DND-41 (cell line): ENCODE results near the gene CCDC136.
A peak's percentile ranks its signal among the peaks of the same experiment; 100 is the strongest.

ENCODE experiments used
- ATAC-seq: fragments of 200-7000 bp; cut with Tn5 transposase; 3 replicates; pipeline ENCODE4 v1.9.1; 2021; ENCODE audit warnings: low read depth; ENCODE audit not compliant: insufficient read depth
- DNase-seq: peaks from one replicate; pipeline ENCODE4 v3.0.0-alpha.2; 2020
- H2AFZ ChIP-seq: 2 replicates; pipeline ENCODE4 v1.6.0; 2012; ENCODE audit warnings: low read depth, low read length
- H3K27ac ChIP-seq: 2 replicates; pipeline ENCODE4 v1.5.1; 2012; ENCODE audit warnings: low read length, inconsistent platforms
- H3K27me3 ChIP-seq: fragments of 200-600 bp; sonication (generic); 2 replicates; pipeline ENCODE4 v1.6.0; 2012; ENCODE audit warnings: low read length, mild to moderate bottlenecking, inconsistent platforms; ENCODE audit not compliant: insufficient read depth, poor library complexity
- H3K36me3 ChIP-seq: 2 replicates; pipeline ENCODE4 v1.5.1; 2012; ENCODE audit warnings: low read length, inconsistent platforms; ENCODE audit not compliant: insufficient read depth
- H3K4me1 ChIP-seq: 2 replicates; pipeline ENCODE4 v1.5.1; 2012; ENCODE audit warnings: mild to moderate bottlenecking, low read length; ENCODE audit not compliant: insufficient read depth
- H3K4me2 ChIP-seq: 2 replicates; pipeline ENCODE4 v1.6.0; 2012; ENCODE audit warnings: mild to moderate bottlenecking, moderate library complexity, low read length, inconsistent platforms; ENCODE audit not compliant: insufficient read depth
- H3K4me3 ChIP-seq, 2 experiments: fragments of 200-600 bp in 1 of 2; shearing (Covaris generic) in 1 of 2; 2 replicates each; pipeline ENCODE4 v1.5.1; 2012 to 2016; ENCODE audit warnings: inconsistent platforms in 2 of 2, low read length in 2 of 2, mild to moderate bottlenecking in 2 of 2, low read depth in 1 of 2, moderate library complexity in 1 of 2
- H3K79me2 ChIP-seq: 2 replicates; pipeline ENCODE4 v1.6.0; 2012; ENCODE audit warnings: low read length, inconsistent platforms; ENCODE audit not compliant: insufficient read depth
- H3K9ac ChIP-seq: 2 replicates; pipeline ENCODE4 v1.6.0; 2012; ENCODE audit warnings: low read depth, mild to moderate bottlenecking, inconsistent platforms, low read length, moderate library complexity
- H3K9me3 ChIP-seq: 2 replicates; pipeline ENCODE4 v1.5.1; 2012; ENCODE audit warnings: low read length, moderate library complexity, mild to moderate bottlenecking, inconsistent platforms; ENCODE audit not compliant: insufficient read depth, severe bottlenecking
- H4K20me1 ChIP-seq: 2 replicates; pipeline ENCODE4 v1.6.0; 2012; ENCODE audit warnings: low read length; ENCODE audit not compliant: insufficient read depth
- CTCF ChIP-seq: IDR thresholded peaks from 2 replicates; pipeline ENCODE4 v1.5.1; 2012; ENCODE audit warnings: borderline replicate concordance, low read length, moderate library complexity, mild to moderate bottlenecking; ENCODE audit not compliant: poor library complexity, severe bottlenecking; ENCODE audit errors: extremely low read depth
- EZH2 ChIP-seq: IDR thresholded peaks from 3 replicates; pipeline ENCODE4 v1.6.1; 2012; ENCODE audit warnings: borderline replicate concordance, low read depth, mild to moderate bottlenecking, moderate library complexity, low read length, inconsistent platforms; ENCODE audit not compliant: severe bottlenecking

The CCDC136 gene

GRCh38 chr7:128792471-128793180, 858 bp downstream of the CCDC136 start:
- DNase-seq (no peak), ATAC-seq (no peak)
- 0 out of 2 replicates have a peak, but pooled peaks cover 7% of the 10 kb centered on the region for H3K79me2 ChIP-seq
- H3K27me3 ChIP-seq: peaks cover 7% of the 10 kb centered on the region
- no peaks in the 10 kb centered on the region for H3K9me3 ChIP-seq
- peak overlapping the region in 1 of 2 experiments; percentile 99; a peak in 2 of 4 replicates for H3K4me3 ChIP-seq
- TF ChIP-seq CTCF (peak; percentile 17), EZH2 (no peak)
- H3K4me1 ChIP-seq: peaks cover 21% of the 10 kb centered on the region
- peak overlapping the region; percentile 23; the same call in 1 of the 2 replicates for H3K27ac ChIP-seq
- H3K4me2 ChIP-seq: peak overlapping the region; percentile 99
- peaks cover 11% of the 10 kb centered on the region for H3K36me3 ChIP-seq
- no peak overlapping the region for H2AFZ ChIP-seq
- H3K9ac ChIP-seq: peak overlapping the region; percentile 86
- no peaks in the 10 kb centered on the region for H4K20me1 ChIP-seq

- Histone ChIP-seq H3K4me2 (no peak overlapping the region), H3K27ac (no peak overlapping the region), H4K20me1 (no peaks in the 10 kb centered on the region), H3K36me3 (peaks cover 11% of the 10 kb centered on the region), H3K4me3 (no peak overlapping the region), H3K79me2 (0 out of 2 replicates have a peak, but pooled peaks cover 7% of the 10 kb centered on the region), H3K9me3 (no peaks in the 10 kb centered on the region), H3K4me1 (peaks cover 21% of the 10 kb centered on the region), H3K9ac (no peak overlapping the region), H3K27me3 (peaks cover 7% of the 10 kb centered on the region), H2AFZ (no peak overlapping the region)
- no peak for TF ChIP-seq EZH2
- TF ChIP-seq CTCF: no peak
- DNase-seq (no peak), ATAC-seq (no peak)
These were observed 1.4 kb downstream of the CCDC136 start for GRCh38 chr7:128793181-128793547.

GRCh38 chr7:128794020-128794419, 2.3 kb downstream of the CCDC136 start:
- peaks cover 21% of the 10 kb centered on the region for H3K4me1 ChIP-seq
- H3K27me3 ChIP-seq: peaks cover 2% of the 10 kb centered on the region
- no peak overlapping the region for H2AFZ ChIP-seq
- no peaks in the 10 kb centered on the region for H3K9me3 ChIP-seq
- no peak overlapping the region for H3K9ac ChIP-seq
- ATAC-seq (no peak), DNase-seq (no peak)
- H3K79me2 ChIP-seq: 0 out of 2 replicates have a peak, but pooled peaks cover 7% of the 10 kb centered on the region
- TF ChIP-seq CTCF: peak; percentile 44
- TF ChIP-seq EZH2: no peak
- H3K4me2 ChIP-seq: no peak overlapping the region
- no peak overlapping the region for H3K4me3 ChIP-seq
- H3K36me3 ChIP-seq: peaks cover 13% of the 10 kb centered on the region
- H4K20me1 ChIP-seq: no peaks in the 10 kb centered on the region
- no peak overlapping the region for H3K27ac ChIP-seq

GRCh38 chr7:128794436-128794835, 2.7 kb downstream of the CCDC136 start:
- H3K4me2 ChIP-seq: no peak overlapping the region
- DNase-seq: no peak
- no peak overlapping the region for H3K9ac ChIP-seq
- no peaks in the 10 kb centered on the region for H3K9me3 ChIP-seq
- peaks cover 21% of the 10 kb centered on the region for H3K4me1 ChIP-seq
- H3K79me2 ChIP-seq: 0 out of 2 replicates have a peak, but pooled peaks cover 7% of the 10 kb centered on the region
- ATAC-seq: no peak
- TF ChIP-seq CTCF (no peak), EZH2 (no peak)
- H3K27me3 ChIP-seq: no peaks in the 10 kb centered on the region
- no peak overlapping the region for H3K27ac ChIP-seq
- no peak overlapping the region for H3K4me3 ChIP-seq
- H3K36me3 ChIP-seq: peaks cover 13% of the 10 kb centered on the region
- H4K20me1 ChIP-seq: no peaks in the 10 kb centered on the region
- H2AFZ ChIP-seq: no peak overlapping the region
